Colonic mucosa (tissue), 4 donors: ENCODE measurements around the gene SSBP4. TPM values are rescaled to one million over a fixed set of nuclear protein-coding genes. Genes with fewer than 3 reads are reported as not detected.

Source experiments
- DNase-seq: peaks from one replicate; pipeline ENCODE4 v3.0.0-alpha.2; 2020
- H3K27ac ChIP-seq: fragments of 200-600 bp; one replicate; pipeline ENCODE4 v1.8.0; 2021
- H3K27me3 ChIP-seq: fragments of 200-600 bp; one replicate; pipeline ENCODE4 v1.8.0; 2021
- H3K36me3 ChIP-seq: fragments of 200-600 bp; one replicate; pipeline ENCODE4 v1.8.0; 2021
- H3K4me1 ChIP-seq: fragments of 200-600 bp; one replicate; pipeline ENCODE4 v1.8.0; 2021; ENCODE audit warnings: mild to moderate bottlenecking
- H3K4me3 ChIP-seq: fragments of 200-600 bp; one replicate; pipeline ENCODE4 v1.8.0; 2021
- H3K9ac ChIP-seq, 2 donors: one replicate each; pipeline ENCODE4 v1.7.0; 2013; ENCODE audit warnings: control low read depth in 2 of 2, low read depth in 2 of 2, low read length in 2 of 2
- H3K9me3 ChIP-seq: fragments of 200-600 bp; one replicate; pipeline ENCODE4 v1.8.0; 2021
- intact Hi-C: fragments of 100-400 bp; cut with DNase I; formaldehyde crosslinking; loops from one replicate; pipeline ENCODE4 v1.14.1; 2022
- total RNA-seq, 2 donors: library from RNA; stranded (reverse); fragmentation: NEBNext Ultra II Directional in 1 of 2; extraction: Animal tissue kit (Norgen Biotek cat#: 25700) in 1 of 2; gene quantifications; one replicate each; pipeline ENCODE4 v1.2.1, GENCODE V29; 2021
- TF ChIP-seq, protein P1 (sequence below): fragments of 200-600 bp; IDR thresholded peaks from one replicate; pipeline ENCODE4 v1.8.0; 2022; ENCODE audit warnings: antibody characterized with exemption, mild to moderate bottlenecking
- donor health status: healthy.
- donor health status: DM: no; HTN: no; CAD: no.
- donor health status: DM: no; HTN: no; CAD: no.

Gene SSBP4
- total RNA-seq, 2 donors from 2014 or later: 40.1 to 77.3 TPM

DNA sequence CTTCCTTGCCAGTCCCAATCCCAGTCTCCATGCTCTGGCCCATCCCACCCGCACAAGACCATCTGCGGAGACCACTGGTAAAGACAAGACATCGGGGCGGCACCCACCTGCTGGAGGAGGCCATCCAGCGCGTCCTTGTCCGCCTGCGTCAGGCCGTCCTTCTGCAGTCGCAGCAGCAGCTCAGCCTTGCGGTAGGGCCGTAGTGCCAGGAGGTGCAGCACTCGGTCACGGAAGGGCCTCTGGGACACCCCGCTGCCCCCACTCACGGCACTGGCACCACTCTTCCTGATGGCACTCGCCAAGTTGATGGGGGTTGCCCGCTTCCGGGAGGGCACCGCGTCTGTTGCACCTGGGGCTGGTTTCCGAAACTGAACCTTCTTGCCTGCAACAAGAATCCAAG lies 42.3 kb downstream of the SSBP4 start:
- Histone ChIP-seq H3K4me1 (peaks cover 19% of the 10 kb centered on the region), H3K9ac (no peak overlapping the region)

DNA sequence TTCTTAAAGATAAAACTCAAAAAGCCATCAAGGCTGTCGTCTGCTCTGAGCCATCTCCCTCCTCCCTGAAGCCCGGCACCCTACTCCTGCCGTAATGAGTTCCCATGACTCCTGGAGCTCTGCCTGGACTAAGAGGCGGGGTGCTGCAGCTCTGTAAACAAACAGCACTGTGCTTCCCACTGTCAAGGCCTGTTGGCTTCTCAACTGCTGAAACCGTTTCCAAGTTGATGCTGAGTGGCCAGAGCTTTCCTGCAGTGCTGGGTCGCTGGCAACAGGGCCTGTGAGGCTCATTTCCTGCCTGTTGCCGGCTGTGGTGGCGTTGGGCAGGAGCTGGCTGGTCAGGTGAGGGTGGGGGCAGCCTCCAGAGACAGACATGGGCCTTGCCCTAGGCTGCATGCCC lies 45.4 kb downstream of the SSBP4 start:
- Histone ChIP-seq H3K36me3 (peaks cover 15% of the 10 kb centered on the region), H3K4me1 (peaks cover 24% of the 10 kb centered on the region), H3K9me3 (no peaks in the 10 kb centered on the region), H3K27me3 (no peaks in the 10 kb centered on the region), H3K9ac (peak overlapping the region in 1 of 2 donors; percentile 43), H3K4me3 (no peak overlapping the region), H3K27ac (peak overlapping the region; percentile 64)
- DNase-seq: peak; percentile 80
- TF ChIP-seq, protein P1, sequence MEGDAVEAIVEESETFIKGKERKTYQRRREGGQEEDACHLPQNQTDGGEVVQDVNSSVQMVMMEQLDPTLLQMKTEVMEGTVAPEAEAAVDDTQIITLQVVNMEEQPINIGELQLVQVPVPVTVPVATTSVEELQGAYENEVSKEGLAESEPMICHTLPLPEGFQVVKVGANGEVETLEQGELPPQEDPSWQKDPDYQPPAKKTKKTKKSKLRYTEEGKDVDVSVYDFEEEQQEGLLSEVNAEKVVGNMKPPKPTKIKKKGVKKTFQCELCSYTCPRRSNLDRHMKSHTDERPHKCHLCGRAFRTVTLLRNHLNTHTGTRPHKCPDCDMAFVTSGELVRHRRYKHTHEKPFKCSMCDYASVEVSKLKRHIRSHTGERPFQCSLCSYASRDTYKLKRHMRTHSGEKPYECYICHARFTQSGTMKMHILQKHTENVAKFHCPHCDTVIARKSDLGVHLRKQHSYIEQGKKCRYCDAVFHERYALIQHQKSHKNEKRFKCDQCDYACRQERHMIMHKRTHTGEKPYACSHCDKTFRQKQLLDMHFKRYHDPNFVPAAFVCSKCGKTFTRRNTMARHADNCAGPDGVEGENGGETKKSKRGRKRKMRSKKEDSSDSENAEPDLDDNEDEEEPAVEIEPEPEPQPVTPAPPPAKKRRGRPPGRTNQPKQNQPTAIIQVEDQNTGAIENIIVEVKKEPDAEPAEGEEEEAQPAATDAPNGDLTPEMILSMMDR: no peak
- intact Hi-C loops: loop anchor here (10.0 kb wide), 1 partner anchor 200 kb away; no protein-coding TSS in a partner anchor

More for the DNA sequence above, 42.3 kb downstream of the SSBP4 start:
- intact Hi-C loops: loop anchor here (10.0 kb wide), 1 partner anchor 203 kb away; no protein-coding TSS in a partner anchor
- Histone ChIP-seq H3K27me3 (no peaks in the 10 kb centered on the region), H3K9me3 (no peaks in the 10 kb centered on the region), H3K4me3 (no peak overlapping the region), H3K27ac (peak overlapping the region; percentile 77), H3K36me3 (peaks cover 15% of the 10 kb centered on the region)
- TF ChIP-seq, protein P1: no peak
- DNase-seq: no peak

DNA sequence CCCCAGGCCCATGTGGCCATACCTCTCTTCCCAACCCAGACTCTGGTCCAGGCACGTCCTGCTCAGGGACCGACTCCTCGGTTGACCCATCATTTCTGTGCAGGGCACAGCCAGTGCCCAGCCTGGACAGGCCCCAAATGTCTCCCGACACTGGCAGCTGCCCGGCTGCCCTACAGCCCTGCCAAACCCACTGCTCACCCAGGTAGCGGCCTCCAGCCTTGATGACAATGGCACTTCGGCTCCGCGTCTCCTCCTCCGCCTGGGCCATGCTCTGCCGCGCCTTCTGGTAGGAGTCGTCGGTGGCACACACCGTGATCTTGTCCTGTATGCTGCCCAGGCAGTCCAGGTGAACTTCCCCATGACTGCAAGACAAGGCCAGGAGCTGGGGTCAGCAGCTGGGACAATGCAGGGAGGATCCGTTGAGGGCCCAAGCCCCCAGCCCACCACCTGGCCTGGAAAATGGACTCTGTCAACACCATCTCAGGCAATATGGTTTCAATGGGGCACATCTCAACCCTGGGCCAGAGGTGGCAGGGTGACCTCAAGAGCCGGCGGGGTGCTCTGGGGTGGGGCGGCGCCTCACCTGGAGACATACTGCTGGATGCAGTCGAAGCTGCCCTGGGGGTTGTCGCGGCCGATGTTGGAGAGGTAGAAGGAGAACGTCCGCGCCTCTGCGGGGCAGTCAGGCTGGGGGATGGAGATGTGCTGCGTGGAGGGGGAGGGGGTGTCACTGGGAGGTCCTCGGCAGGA lies 46.2 kb downstream of the SSBP4 start:
- no peak for DNase-seq
- Histone ChIP-seq H3K36me3 (peaks cover 12% of the 10 kb centered on the region), H3K4me3 (no peak overlapping the region), H3K4me1 (peaks cover 25% of the 10 kb centered on the region), H3K27me3 (no peaks in the 10 kb centered on the region), H3K9me3 (no peaks in the 10 kb centered on the region), H3K9ac (peak overlapping the region in 1 of 2 donors; percentile 43), H3K27ac (peak overlapping the region; percentile 64)
- intact Hi-C loops: loop anchor here (10.0 kb wide), 1 partner anchor 199 kb away; no protein-coding TSS in a partner anchor
- TF ChIP-seq, protein P1: no peak

DNA sequence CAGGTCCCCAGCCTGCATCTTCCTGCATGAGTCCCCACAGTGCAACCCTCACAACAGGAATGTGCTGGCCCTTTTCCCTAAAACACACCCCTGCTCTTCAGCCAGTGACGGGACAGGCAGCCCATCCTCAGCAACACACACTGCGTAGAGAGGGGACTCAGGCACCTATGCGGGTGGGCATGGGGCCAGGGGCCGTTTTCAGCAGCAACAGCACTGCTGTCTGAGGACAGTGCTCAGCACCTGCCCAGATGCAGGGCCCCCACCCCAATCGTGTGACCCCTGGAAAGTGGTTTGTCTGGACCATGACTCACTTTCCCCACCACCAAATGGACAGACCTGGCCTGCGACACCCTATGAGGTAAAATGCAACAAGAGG lies 46.8 kb downstream of the SSBP4 start:
- no peak for DNase-seq
- Histone ChIP-seq H3K9ac (no peak overlapping the region), H3K27ac (no peak overlapping the region), H3K36me3 (peaks cover 6% of the 10 kb centered on the region), H3K4me3 (no peak overlapping the region), H3K27me3 (no peaks in the 10 kb centered on the region), H3K4me1 (peaks cover 20% of the 10 kb centered on the region), H3K9me3 (no peaks in the 10 kb centered on the region)
- intact Hi-C loops: loop anchor here (10.0 kb wide), 1 partner anchor 199 kb away; no protein-coding TSS in a partner anchor
- TF ChIP-seq, protein P1: no peak

DNA sequence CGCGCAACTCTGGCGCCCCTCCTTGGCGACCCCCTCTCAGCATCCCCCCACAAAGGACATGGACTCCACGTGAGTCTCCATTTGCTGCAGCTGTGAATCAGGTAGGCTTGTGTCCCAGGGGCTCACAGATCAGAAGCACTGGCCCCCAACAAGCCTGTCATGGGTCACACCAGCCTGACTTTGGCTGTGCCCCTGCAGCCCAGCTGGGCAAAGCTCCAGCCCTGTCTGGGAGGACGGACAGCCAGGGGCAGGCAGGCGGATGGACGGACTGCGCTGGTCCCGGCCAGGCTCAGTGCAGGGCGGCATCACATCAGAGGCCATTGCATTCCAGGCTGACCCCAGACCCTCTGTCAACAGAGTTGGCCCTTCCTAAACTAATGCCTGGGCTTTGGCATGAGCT lies 47.2 kb downstream of the SSBP4 start:
- Histone ChIP-seq H3K9ac (no peak overlapping the region), H3K36me3 (peaks cover 2% of the 10 kb centered on the region), H3K4me1 (peaks cover 19% of the 10 kb centered on the region), H3K9me3 (no peaks in the 10 kb centered on the region), H3K27me3 (no peaks in the 10 kb centered on the region), H3K27ac (peak overlapping the region; percentile 47), H3K4me3 (no peak overlapping the region)
- intact Hi-C loops: loop anchor here (10.0 kb wide), 1 partner anchor 198 kb away; no protein-coding TSS in a partner anchor
- DNase-seq: no peak
- TF ChIP-seq, protein P1: no peak
